ENCODE measurements around the gene STX10. TPM values are rescaled to one million over a fixed set of nuclear protein-coding genes. Genes with fewer than 3 reads are reported as not detected.
"Not testable (repeated sequence)": the region's sequence is repeated elsewhere in the genome, so short reads cannot be mapped to it uniquely, and the experiment has no call there.

STX10 gene
- total RNA-seq, 1 donor from 2014 or later, result 75.3 TPM

- DNase-seq (ENCODE audit: low read depth) (no peak), FAIRE-seq (no peak)
- no peak overlapping the region for H3K4me3 ChIP-seq (ENCODE audit: low read depth, low read length)
- no peaks in the 10 kb centered on the region for H3K36me3 ChIP-seq (ENCODE audit: control insufficient read depth, insufficient read depth, low read length)
- no peak for TF ChIP-seq CTCF (IDR thresholded peaks at IDR 0.05; ENCODE audit: insufficient read depth, low read length, severe bottlenecking)
- no peaks in the 10 kb centered on the region for H3K27me3 ChIP-seq (ENCODE audit: control insufficient read depth, insufficient read depth, low read length)
These were observed 37.2 kb upstream of the STX10 start for GRCh38 chr19:13187419-13187818.

GRCh38 chr19:13186688-13187087, 36.5 kb upstream of the STX10 start:
- not testable (repeated sequence) for H3K4me3 ChIP-seq (ENCODE audit: low read depth, low read length); H3K27me3 ChIP-seq (ENCODE audit: control insufficient read depth, insufficient read depth, low read length); H3K36me3 ChIP-seq (ENCODE audit: control insufficient read depth, insufficient read depth, low read length); DNase-seq (ENCODE audit: low read depth); FAIRE-seq

GRCh38 chr19:13185763-13186657, 35.8 kb upstream of the STX10 start:
- H3K4me3 ChIP-seq (ENCODE audit: low read depth, low read length); DNase-seq (ENCODE audit: low read depth); FAIRE-seq; H3K36me3 ChIP-seq (ENCODE audit: control insufficient read depth, insufficient read depth, low read length); H3K27me3 ChIP-seq (ENCODE audit: control insufficient read depth, insufficient read depth, low read length): not testable (repeated sequence)

DNA sequence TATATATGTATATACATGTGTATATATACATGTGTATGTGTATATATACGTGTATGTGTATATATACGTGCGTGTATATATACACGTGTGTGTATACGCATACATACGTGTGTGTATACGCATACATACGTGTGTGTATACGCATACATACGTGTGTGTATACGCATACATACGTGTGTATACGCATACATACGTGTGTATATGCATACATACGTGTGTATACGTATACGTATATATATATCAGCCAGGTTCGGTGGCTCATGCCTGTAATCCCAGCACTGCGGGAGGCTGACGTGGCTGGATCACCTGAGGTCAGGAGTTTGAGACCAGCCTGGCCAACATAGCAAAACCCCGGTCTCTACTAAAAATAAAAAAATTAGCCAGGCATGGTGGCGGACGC, 34.8 kb upstream of the STX10 start:
- not testable (repeated sequence) for DNase-seq (ENCODE audit: low read depth); H3K27me3 ChIP-seq (ENCODE audit: control insufficient read depth, insufficient read depth, low read length); H3K36me3 ChIP-seq (ENCODE audit: control insufficient read depth, insufficient read depth, low read length); H3K4me3 ChIP-seq (ENCODE audit: low read depth, low read length); FAIRE-seq

DNA sequence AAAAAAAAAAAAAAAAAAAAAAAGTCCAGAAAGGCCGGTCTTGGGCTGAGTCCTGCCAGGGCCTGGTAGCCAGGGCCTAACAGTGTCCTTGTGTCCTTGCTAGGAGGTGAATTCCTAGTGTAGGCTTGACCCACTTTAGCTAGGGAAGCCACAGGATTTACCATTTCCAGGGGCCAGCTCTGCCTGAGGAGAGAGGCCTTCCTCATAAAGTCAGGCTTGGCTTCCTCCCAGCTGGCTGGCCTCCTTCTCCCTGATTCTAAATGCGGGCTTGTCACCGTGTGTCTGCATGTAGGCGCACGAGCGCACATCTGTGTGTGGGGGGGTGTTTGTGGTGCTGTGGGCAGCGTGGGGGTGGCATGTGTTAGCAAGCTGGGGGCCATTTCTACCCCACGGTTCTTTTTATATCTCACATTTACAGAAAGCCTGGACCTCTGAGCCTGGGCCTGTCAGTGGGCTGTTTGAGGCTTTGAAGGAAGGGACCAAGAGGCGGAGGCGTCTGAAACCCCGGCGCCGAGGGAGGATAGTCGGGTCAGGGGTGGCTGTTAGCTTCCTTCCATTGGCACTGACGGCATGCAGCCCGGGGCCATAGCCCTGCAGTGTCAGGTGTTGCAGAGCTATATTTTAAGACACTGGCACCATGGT, 31.7 kb upstream of the STX10 start:
- Histone ChIP-seq H3K36me3 (ENCODE audit: control insufficient read depth, insufficient read depth, low read length) (no peaks in the 10 kb centered on the region), H3K27me3 (ENCODE audit: control insufficient read depth, insufficient read depth, low read length) (no peaks in the 10 kb centered on the region), H3K4me3 (ENCODE audit: low read depth, low read length) (no peak overlapping the region)
- FAIRE-seq (no peak), DNase-seq (ENCODE audit: low read depth) (no peak)
- TF ChIP-seq CTCF (IDR thresholded peaks at IDR 0.05; ENCODE audit: insufficient read depth, low read length, severe bottlenecking), result no peak

DNA sequence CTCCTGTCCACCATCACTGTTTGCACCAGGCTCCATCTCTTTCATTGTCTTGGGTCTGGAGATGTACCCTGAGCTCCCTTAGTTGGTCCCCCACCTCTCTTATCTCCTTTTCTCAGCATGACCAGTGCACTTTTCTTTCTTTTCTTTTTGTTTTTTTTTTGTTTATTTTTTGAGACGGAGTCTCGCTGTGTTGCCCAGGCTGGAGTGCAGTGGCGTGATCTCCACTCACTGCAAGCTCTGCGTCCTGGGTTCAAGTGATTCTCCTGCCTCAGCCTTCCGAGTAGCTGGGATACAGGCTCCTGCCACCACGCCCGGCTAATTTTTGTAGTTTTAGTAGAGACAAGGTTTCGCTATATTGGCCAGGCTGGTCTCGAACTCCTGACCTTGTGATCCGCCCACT, 28.1 kb upstream of the STX10 start:
- H3K27me3 ChIP-seq (ENCODE audit: control insufficient read depth, insufficient read depth, low read length); H3K4me3 ChIP-seq (ENCODE audit: low read depth, low read length); H3K36me3 ChIP-seq (ENCODE audit: control insufficient read depth, insufficient read depth, low read length); FAIRE-seq; DNase-seq (ENCODE audit: low read depth): not testable (repeated sequence)

DNA sequence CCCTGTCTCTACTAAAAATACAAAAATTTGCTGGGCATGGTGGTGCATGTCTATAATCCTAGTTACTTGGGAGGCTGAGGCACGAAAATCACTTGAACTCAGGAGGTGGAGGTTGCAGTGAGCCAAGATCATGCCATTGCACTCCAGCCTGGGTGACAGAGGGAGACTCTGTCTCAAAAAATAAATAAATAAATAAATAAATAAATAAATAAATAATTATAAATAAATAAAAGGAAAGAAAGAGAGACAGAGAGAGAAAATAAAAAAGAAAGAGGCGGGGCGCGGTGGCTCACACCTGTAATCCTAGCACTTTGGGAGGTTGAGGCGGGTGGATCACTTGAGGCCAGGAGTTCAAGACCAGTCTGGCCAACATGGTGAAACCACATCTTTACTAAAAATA, 27.4 kb upstream of the STX10 start:
- not testable (repeated sequence) for FAIRE-seq; DNase-seq (ENCODE audit: low read depth); H3K36me3 ChIP-seq (ENCODE audit: control insufficient read depth, insufficient read depth, low read length); H3K27me3 ChIP-seq (ENCODE audit: control insufficient read depth, insufficient read depth, low read length); H3K4me3 ChIP-seq (ENCODE audit: low read depth, low read length)

GRCh38 chr19:13176345-13176744, 26.2 kb upstream of the STX10 start:
- TF ChIP-seq CTCF (IDR thresholded peaks at IDR 0.05; ENCODE audit: insufficient read depth, low read length, severe bottlenecking), result no peak
- no peak for FAIRE-seq
- H3K27me3 ChIP-seq (ENCODE audit: control insufficient read depth, insufficient read depth, low read length), result no peaks in the 10 kb centered on the region

More at GRCh38 chr19:13176345-13176744, 26.2 kb upstream of the STX10 start:
- Histone ChIP-seq H3K4me3 (ENCODE audit: low read depth, low read length) (no peak overlapping the region), H3K36me3 (ENCODE audit: control insufficient read depth, insufficient read depth, low read length) (no peaks in the 10 kb centered on the region)
- DNase-seq (ENCODE audit: low read depth), result no peak

All from bronchial epithelial cell (primary cell).